ENCODE data around the gene THBS3.
A peak's percentile ranks its signal among the peaks of the same experiment; 100 is the strongest.
"Not testable (repeated sequence)": the region's sequence is repeated elsewhere in the genome, so short reads cannot be mapped to it uniquely, and the experiment has no call there.

Gene THBS3

DNA sequence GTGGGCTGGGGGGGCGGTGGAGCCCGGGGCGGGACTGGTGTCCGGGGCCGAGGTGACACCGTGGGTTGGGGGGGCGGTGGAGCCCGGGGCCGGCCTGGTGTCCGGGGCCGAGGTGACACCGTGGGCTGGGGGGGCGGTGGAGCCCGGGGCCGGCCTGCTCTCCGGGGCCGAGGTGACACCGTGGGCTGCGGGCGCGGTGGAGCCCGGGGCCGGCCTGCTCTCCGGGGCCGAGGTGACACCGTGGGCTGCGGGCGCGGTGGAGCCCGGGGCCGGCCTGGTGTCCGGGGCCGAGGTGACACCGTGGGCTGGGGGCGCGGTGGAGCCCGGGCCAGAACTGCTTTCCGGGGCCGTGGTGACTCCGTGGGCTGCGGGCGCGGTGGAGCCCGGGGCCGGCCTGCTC, 17.8 kb downstream of the THBS3 start:
- not testable (repeated sequence) for DNase-seq (ENCODE audit: low read depth in 3 of 3)

GRCh38 chr1:155188268-155188667, 19.4 kb downstream of the THBS3 start:
- no peak for DNase-seq (ENCODE audit: low read depth in 3 of 3)

- DNase-seq (ENCODE audit: low read depth in 3 of 3), result no peak
Observed at GRCh38 chr1:155187456-155187891, 20.2 kb downstream of the THBS3 start.

DNA sequence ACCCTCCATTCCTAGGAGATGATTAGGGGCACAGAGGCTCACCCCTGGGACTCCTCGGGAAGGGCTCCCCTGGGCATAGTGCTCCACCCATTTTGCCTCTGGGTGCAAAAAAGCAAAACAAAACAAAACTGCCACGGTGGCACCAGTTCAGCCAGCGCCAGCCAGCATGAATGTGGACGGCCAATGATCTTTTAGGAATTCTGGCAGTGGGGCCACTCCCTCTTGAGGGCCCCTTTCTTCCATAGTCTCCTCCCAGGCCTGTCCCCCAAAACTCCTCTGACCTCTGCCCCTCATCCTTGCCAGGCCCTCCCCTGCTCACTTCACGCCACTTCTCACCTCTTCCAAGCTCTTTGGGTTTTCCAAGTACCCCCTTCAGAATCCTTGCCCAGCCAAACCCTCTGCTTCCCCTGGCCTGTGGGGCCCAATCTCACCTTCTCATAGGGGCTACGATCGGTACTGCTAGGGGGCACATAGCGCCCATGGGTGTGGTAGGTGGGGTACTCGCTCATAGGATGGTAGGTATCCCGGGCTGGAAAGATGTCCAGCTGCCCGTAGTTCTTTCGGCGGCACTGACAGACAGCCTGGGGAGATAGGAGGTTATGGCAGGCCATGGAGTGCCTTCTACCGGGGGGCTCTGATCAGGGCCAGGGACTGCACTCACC, 20.8 kb downstream of the THBS3 start:
- no peak for DNase-seq (ENCODE audit: low read depth in 3 of 3)

GRCh38 chr1:155186067-155186793, 21.5 kb downstream of the THBS3 start:
- no peak for DNase-seq (ENCODE audit: low read depth in 3 of 3)

- no peak for DNase-seq (ENCODE audit: low read depth in 3 of 3)
Observed at GRCh38 chr1:155185783-155186066, 22.0 kb downstream of the THBS3 start.

- no peak for DNase-seq (ENCODE audit: low read depth in 3 of 3)
Observed at GRCh38 chr1:155184835-155185782, 22.6 kb downstream of the THBS3 start.

DNA sequence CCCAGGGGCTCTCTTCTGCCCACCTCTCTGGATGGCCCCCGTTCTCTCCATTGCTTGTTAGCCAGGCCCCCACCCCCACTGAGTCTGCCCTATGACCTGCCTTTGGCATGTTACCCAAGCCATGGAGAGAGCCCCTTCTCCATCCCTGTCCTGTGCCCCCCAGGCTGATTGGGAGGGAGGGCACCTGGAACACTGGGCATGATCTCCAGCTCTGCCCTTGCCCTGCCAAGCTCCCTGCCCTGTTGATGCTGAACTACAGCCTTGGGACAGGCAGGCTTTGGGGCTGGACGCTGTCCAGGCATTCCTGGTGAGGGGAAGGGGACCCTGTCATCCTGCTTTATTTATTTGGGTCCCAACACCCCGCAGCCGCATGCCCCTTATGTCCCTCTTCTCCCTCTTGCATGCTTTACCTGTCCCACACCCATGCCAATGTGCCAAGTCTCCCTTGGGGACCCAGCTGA, 23.3 kb downstream of the THBS3 start:
- DNase-seq (ENCODE audit: low read depth in 3 of 3), result no peak

GRCh38 chr1:155183775-155184221, 23.9 kb downstream of the THBS3 start:
- no peak for DNase-seq (ENCODE audit: low read depth in 3 of 3)

- no peak for DNase-seq (ENCODE audit: low read depth in 3 of 3)
Observed at GRCh38 chr1:155182052-155182550, 25.6 kb downstream of the THBS3 start.

DNA sequence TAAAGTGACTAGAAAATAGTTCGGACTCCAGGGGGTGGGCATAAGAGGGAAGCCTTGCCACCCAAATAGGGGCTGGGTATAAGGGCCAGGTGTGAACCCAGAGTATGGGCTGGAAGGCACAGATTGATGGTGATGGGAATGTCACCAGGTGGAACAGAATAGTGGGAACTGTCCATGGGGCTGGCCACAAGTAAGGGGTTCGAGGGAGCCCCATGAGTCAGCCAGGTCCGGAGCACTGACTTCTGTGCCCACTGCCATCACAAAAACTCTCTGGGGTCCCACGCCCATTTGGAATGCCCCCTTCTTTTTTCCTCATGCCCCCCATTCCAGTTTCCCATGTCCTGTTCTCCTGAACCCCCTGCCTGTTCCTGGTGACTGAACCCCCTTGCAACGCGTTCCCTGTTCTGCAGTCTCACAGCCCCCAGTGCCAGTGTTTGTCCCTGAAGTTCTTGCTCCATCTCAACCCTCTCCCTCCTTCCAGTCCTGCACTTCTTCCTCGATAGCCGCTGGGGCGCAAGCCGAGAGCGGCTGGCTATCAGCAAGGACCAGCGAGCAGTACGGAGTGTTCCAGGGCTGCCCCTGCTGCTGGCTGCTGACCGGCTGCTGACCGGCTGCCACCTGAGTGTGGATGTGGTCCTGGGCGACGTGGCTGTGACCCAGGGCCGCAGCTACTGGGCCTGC, 26.2 kb downstream of the THBS3 start:
- no peak for DNase-seq (ENCODE audit: low read depth in 3 of 3)

GRCh38 chr1:155179112-155180031, 28.3 kb downstream of the THBS3 start:
- DNase-seq (ENCODE audit: low read depth in 3 of 3), result no peak

GRCh38 chr1:155178441-155179111, 29.1 kb downstream of the THBS3 start:
- DNase-seq (ENCODE audit: low read depth in 3 of 3), result no peak

DNA sequence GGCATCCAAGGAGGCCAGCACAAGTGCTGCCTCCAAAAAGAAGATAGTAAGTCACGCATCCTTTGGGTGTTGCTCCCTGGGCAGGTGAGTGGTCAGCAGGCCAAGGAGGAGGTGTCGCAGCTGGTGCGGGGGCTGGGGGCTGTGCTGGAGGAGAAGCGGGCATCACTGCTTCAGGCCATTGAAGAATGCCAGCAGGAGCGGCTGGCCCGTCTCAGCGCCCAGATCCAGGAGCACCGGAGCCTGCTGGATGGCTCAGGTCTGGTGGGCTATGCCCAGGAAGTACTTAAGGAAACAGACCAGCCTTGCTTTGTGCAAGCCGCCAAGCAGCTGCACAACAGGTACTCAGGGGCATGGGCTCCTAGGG, 29.8 kb downstream of the THBS3 start:
- DNase-seq (ENCODE audit: low read depth in 3 of 3), result no peak

- no peak for DNase-seq (ENCODE audit: low read depth in 3 of 3)
Observed at GRCh38 chr1:155177192-155177917, 30.3 kb downstream of the THBS3 start.

DNA sequence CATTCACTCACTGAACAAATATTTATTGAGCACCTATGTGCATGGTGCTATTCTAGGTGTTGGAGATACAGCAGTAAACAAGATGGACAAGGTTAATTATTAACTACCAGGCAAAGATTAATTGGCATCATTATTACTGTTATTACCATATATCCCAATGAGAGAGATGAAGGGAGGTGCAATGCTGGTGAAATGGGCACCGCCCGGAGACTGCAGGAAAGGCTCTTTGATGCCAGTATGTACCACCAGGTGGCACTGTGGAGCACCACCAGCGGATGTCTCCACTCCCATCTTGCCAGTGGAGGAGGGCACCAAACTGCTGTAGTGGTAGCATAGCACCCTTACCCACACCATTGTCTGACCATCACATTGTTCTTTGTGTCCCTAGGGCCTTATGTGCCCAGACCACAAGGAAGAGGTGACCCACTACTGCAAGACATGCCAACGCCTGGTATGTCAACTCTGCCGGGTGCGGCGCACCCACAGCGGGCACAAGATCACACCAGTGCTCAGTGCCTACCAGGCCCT, 31.1 kb downstream of the THBS3 start:
- peak; percentile 60 to 88 (median 80) for DNase-seq (ENCODE audit: low read depth in 3 of 3)

DNA sequence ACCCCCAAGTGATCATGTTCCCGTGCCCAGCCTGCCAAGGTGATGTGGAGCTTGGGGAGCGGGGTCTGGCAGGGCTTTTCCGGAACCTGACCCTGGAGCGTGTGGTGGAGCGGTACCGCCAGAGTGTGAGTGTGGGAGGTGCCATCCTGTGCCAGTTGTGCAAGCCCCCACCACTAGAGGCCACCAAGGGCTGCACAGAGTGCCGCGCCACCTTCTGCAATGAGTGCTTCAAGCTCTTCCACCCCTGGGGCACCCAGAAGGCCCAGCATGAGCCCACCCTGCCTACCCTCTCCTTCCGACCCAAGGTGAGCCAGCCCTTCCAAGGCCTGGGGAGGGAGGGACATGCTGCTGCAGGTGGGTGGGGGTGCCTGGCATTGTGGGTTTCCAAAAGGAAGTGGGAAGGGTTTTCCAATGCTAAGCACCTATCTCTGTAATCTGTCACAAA, 31.7 kb downstream of the THBS3 start:
- no peak for DNase-seq (ENCODE audit: low read depth in 3 of 3)

GRCh38 chr1:155175281-155175926, 32.3 kb downstream of the THBS3 start:
- DNase-seq (ENCODE audit: low read depth in 3 of 3), result no peak

Measured in stimulated activated CD4-positive, alpha-beta T cell treated with anti-CD3 and anti-CD28 coated beads, TNF-alpha, amount 100 ng/mL, for 48 hours (primary cell).